Right lobe of liver (tissue), 6 donors: ENCODE data around the gene FIGN. TPM values are rescaled to one million over a fixed set of nuclear protein-coding genes. Genes with fewer than 3 reads are reported as not detected.

Source experiments
- ATAC-seq, 4 donors: fragments of 200-7000 bp; cut with Tn5 transposase; one replicate each; pipeline ENCODE4 v1.9.1; 2020; ENCODE audit warnings: mild to moderate bottlenecking in 4 of 4, moderate library complexity in 4 of 4
- DNase-seq, 3 donors: peaks; one replicate each; pipeline ENCODE4 v3.0.0-alpha.2; 2020
- H3K27ac ChIP-seq, 3 donors: fragments of 200-600 bp; one replicate each; pipeline ENCODE4 v1.8.0; 2022
- H3K27me3 ChIP-seq, 2 donors: fragments of 200-600 bp; one replicate each; pipeline ENCODE4 v1.8.0; 2022
- H3K36me3 ChIP-seq, 4 donors: fragments of 200-600 bp; sonication (generic) in 1 of 4; one replicate each; pipeline versions ENCODE4 v1.5.1 to v1.8.0; 2017 to 2022; ENCODE audit warnings: control low read depth in 1 of 4
- H3K4me1 ChIP-seq, 4 donors: fragments of 200-600 bp; sonication (generic) in 1 of 4; one replicate each; pipeline versions ENCODE4 v1.5.1 to v1.8.0; 2017 to 2022; ENCODE audit warnings: control low read depth in 1 of 4
- H3K4me3 ChIP-seq, 3 donors: fragments of 200-600 bp; one replicate each; pipeline ENCODE4 v1.8.0; 2022
- H3K9me3 ChIP-seq, 4 donors: fragments of 200-600 bp; sonication (generic) in 1 of 4; one replicate each; pipeline versions ENCODE4 v1.5.1 to v1.8.0; 2017 to 2022; ENCODE audit warnings: control low read depth in 1 of 4
- POLR2A ChIP-seq: fragments of 450-650 bp; IDR thresholded peaks from one replicate; pipeline ENCODE4 v1.6.1; 2017; ENCODE audit warnings: antibody characterized with exemption, mild to moderate bottlenecking
- WGBS: methylation state at CpG from one replicate; pipeline ENCODE4 v1.1.6; 2018; ENCODE audit warnings: low coverage, low lambda C conversion rate; ENCODE audit not compliant: insufficient coverage; ENCODE audit errors: missing lambda C conversion rate; 5-methylcytosine and 5-hydroxymethylcytosine counted together
- intact Hi-C, 2 donors: fragments of 100-400 bp; cut with DNase I; formaldehyde crosslinking; loops; one replicate each; pipeline versions ENCODE4 v1.11.2 to v1.14.1; 2022
- total RNA-seq, 6 experiments: library from RNA; depleted of rRNA in 2 of 6; stranded (reverse); fragments of >200 nt in 2 of 6; fragmentation: NEBNext Ultra II Directional in 3 of 6; extraction: Animal tissue kit (Norgen Biotek cat#: 25700) in 3 of 6; gene quantifications; one replicate each; pipeline versions ENCODE4 v1.1.0 to v1.2.4, GENCODE V29; 2016 to 2023
- TF ChIP-seq, protein P1 (sequence below), 4 donors: fragments of 200-600 bp in 3 of 4; fragments of 450-650 bp in 1 of 4; IDR thresholded peaks; one replicate each; pipeline versions ENCODE4 v1.5.1 to v1.8.0; 2016 to 2022; ENCODE audit warnings: antibody characterized with exemption in 4 of 4, mild to moderate bottlenecking in 2 of 4
- donor health status: DM: no; HTN: yes; CAD: no.
- donor health status: DM: no; HTN: no; CAD: no.
- donor health status: DM: no; HTN: no; CAD: no.
- donor health status: DM: no; HTN: yes; CAD: no.
- donor health status: DM: no; HTN: yes; CAD: no.

Gene FIGN
- total RNA-seq, 6 experiments from 2014 or later = 2.8 to 9.2 (median 5.1) TPM

DNA sequence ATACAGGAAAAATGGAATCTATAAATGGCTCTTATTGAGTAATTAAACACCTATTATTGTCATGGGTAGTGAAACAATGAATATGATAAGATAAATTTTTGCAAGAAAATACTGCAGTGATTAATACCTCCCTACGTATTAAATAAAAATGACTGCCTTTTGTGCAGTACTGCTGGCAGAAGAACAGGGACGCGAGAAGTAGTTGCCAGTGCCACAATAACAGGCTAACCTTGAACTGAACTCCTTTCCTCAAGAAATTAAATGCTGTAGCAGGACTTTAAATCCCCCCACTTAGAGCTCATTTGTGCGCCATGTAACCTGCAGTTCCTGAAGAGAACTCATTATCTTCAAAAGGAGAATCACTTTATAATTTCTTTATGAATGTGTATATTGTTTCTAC lies 24.6 kb downstream of the FIGN start:
- Histone ChIP-seq H3K27ac (no peak overlapping the region), H3K4me3 (no peak overlapping the region), H3K27me3 (no peaks in the 10 kb centered on the region), H3K36me3 (no peaks in the 10 kb centered on the region), H3K9me3 (no peaks in the 10 kb centered on the region), H3K4me1 (peaks cover 0 to 46% (median 9%) of the 10 kb centered on the region in 4 donors)
- ATAC-seq = no peak
- no peak for DNase-seq
- 62% methylated on average over 4 of the region's 4 CpGs for WGBS
- intact Hi-C loops = no loop called here
- no peak for TF ChIP-seq POLR2A
- TF ChIP-seq, protein P1, sequence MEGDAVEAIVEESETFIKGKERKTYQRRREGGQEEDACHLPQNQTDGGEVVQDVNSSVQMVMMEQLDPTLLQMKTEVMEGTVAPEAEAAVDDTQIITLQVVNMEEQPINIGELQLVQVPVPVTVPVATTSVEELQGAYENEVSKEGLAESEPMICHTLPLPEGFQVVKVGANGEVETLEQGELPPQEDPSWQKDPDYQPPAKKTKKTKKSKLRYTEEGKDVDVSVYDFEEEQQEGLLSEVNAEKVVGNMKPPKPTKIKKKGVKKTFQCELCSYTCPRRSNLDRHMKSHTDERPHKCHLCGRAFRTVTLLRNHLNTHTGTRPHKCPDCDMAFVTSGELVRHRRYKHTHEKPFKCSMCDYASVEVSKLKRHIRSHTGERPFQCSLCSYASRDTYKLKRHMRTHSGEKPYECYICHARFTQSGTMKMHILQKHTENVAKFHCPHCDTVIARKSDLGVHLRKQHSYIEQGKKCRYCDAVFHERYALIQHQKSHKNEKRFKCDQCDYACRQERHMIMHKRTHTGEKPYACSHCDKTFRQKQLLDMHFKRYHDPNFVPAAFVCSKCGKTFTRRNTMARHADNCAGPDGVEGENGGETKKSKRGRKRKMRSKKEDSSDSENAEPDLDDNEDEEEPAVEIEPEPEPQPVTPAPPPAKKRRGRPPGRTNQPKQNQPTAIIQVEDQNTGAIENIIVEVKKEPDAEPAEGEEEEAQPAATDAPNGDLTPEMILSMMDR (IDR thresholded peaks at IDR 0.05) = no peak

DNA sequence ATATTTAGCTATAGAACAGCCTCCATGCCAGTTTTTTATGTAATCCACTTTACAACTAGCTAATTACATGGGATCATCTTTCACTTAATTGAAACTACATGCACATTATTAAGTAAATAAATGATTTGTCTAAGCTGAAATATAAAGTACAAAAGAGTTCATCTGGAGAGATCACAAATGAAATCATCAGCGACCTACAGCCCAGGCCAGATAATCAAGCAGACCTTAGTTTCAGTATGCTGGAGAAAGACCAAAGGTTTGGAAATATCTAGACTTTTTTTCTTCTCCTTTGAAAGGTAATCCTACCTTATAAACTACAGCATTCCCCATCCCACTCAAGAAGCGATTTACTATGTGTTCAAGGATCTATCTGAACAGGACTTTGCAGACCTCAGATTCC lies 26.5 kb downstream of the FIGN start:
- 38% methylated on average over 2 of the region's 2 CpGs for WGBS
- H3K4me3 ChIP-seq = no peak overlapping the region
- intact Hi-C loops = no loop called here
- peaks cover 0 to 31% (median 3%) of the 10 kb centered on the region in 4 donors for H3K4me1 ChIP-seq
- H3K36me3 ChIP-seq = no peaks in the 10 kb centered on the region
- no peak for DNase-seq
- peak overlapping the region in 2 of 3 donors; percentile 12 to 55 for H3K27ac ChIP-seq
- no peak for TF ChIP-seq POLR2A
- TF ChIP-seq, protein P1 (IDR thresholded peaks at IDR 0.05) = no peak
- peak; percentile 30 to 80 (median 62) for ATAC-seq
- no peaks in the 10 kb centered on the region for H3K27me3 ChIP-seq
- no peaks in the 10 kb centered on the region for H3K9me3 ChIP-seq

DNA sequence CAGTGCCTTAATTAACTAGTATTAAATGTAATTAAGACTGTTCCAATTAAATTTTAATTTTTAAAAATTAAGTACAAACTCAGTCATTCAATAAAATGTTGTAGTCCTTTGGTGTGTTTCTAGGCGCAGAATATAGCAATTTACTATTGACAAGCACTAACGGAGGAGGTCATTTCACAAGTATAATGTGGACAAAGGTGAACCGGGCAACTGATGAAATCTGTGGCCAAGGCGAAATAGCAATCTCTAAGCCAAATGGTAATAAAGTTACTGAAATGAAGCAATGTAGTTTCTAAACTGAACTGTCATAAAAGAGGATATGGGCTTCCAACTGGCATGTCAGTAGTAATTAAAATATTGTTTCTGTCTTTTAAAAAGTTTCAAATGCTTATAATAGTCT lies 27.5 kb downstream of the FIGN start:
- peak; percentile 90 to 98 (median 93) for ATAC-seq
- H3K9me3 ChIP-seq = no peaks in the 10 kb centered on the region
- intact Hi-C loops = no loop called here
- peak overlapping the region in 2 of 3 donors; percentile 18 to 55 for H3K27ac ChIP-seq
- H3K36me3 ChIP-seq = no peaks in the 10 kb centered on the region
- H3K4me1 ChIP-seq = peaks cover 0 to 31% (median 3%) of the 10 kb centered on the region in 4 donors
- 37% methylated on average over 4 of the region's 4 CpGs for WGBS
- H3K4me3 ChIP-seq = peak overlapping the region in 1 of 3 donors; percentile 1
- DNase-seq = peak in 1 of 3 donors; percentile 66
- no peak for TF ChIP-seq POLR2A
- TF ChIP-seq, protein P1 (IDR thresholded peaks at IDR 0.05) = no peak
- no peaks in the 10 kb centered on the region for H3K27me3 ChIP-seq

DNA sequence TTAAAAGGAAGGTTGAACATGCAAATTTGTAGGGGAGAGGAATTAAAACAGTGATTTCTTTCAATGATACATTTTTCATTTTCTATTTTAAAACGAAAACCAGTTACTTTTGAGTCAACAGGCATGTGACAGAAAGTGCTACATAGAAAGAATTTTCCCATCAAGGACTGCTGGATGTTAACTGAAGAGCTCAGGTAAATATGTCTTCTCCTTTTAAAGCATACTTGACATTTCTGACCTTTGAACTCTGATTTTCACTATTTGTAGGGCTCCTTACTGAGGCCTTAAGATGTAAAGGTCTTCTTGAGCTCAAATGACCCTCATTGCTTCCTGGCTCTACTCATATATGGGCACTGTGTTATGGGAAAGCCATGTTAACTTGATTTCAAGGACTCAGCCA lies 32.4 kb downstream of the FIGN start:
- Histone ChIP-seq H3K4me3 (no peak overlapping the region), H3K27me3 (no peaks in the 10 kb centered on the region), H3K4me1 (peaks cover 0 to 13% (median 3%) of the 10 kb centered on the region in 4 donors), H3K27ac (no peak overlapping the region), H3K9me3 (no peaks in the 10 kb centered on the region), H3K36me3 (no peaks in the 10 kb centered on the region)
- no peak for TF ChIP-seq POLR2A
- TF ChIP-seq, protein P1 (IDR thresholded peaks at IDR 0.05) = no peak
- intact Hi-C loops = no loop called here
- ATAC-seq = no peak
- 68% methylated on average over 1 of the region's 1 CpG for WGBS
- no peak for DNase-seq
